ENCODE results near the gene UBE2U.
A peak's percentile ranks its signal among the peaks of the same experiment; 100 is the strongest.
"Not testable (repeated sequence)": the region's sequence is repeated elsewhere in the genome, so short reads cannot be mapped to it uniquely, and the experiment has no call there.

UBE2U gene

GRCh38 chr1:64194168-64195080 lies 9.0 kb upstream of the UBE2U start:
- peak; percentile 55 to 61 for DNase-seq

- DNase-seq = no peak
Observed at GRCh38 chr1:64195081-64195395, 8.4 kb upstream of the UBE2U start.

- no peak for DNase-seq
Observed at GRCh38 chr1:64196074-64196870, 7.2 kb upstream of the UBE2U start.

GRCh38 chr1:64197076-64197475 lies 6.3 kb upstream of the UBE2U start:
- DNase-seq = no peak

GRCh38 chr1:64199154-64199553 lies 4.3 kb upstream of the UBE2U start:
- no peak for DNase-seq

GRCh38 chr1:64200064-64200463 lies 3.4 kb upstream of the UBE2U start:
- no peak for DNase-seq

GRCh38 chr1:64209221-64209620 lies 5.8 kb downstream of the UBE2U start:
- no peak for DNase-seq

- DNase-seq = no peak
Observed at GRCh38 chr1:64212031-64212430, 8.6 kb downstream of the UBE2U start.

- no peak for DNase-seq
Observed at GRCh38 chr1:64215576-64215975, 12.2 kb downstream of the UBE2U start.

GRCh38 chr1:64220241-64220640 lies 16.8 kb downstream of the UBE2U start:
- no peak for DNase-seq

- peak in 1 of 2 experiments; percentile 15 for DNase-seq
Observed at GRCh38 chr1:64223329-64224151, 20.1 kb downstream of the UBE2U start.

- not testable (repeated sequence) for DNase-seq
Observed at GRCh38 chr1:64224236-64224635, 20.8 kb downstream of the UBE2U start.

- DNase-seq = no peak
Observed at GRCh38 chr1:64228167-64228957, 24.9 kb downstream of the UBE2U start.

- no peak for DNase-seq
Observed at GRCh38 chr1:64229307-64229706, 25.9 kb downstream of the UBE2U start.

- DNase-seq = no peak
Observed at GRCh38 chr1:64231153-64231552, 27.7 kb downstream of the UBE2U start.

- no peak for DNase-seq
Observed at GRCh38 chr1:64231654-64232053, 28.2 kb downstream of the UBE2U start.

- DNase-seq = no peak
Observed at GRCh38 chr1:64234714-64235113, 31.3 kb downstream of the UBE2U start.

- no peak for DNase-seq
Observed at GRCh38 chr1:64235181-64235580, 31.8 kb downstream of the UBE2U start.

GRCh38 chr1:64235910-64236309 lies 32.5 kb downstream of the UBE2U start:
- DNase-seq = no peak

GRCh38 chr1:64236541-64236954 lies 33.1 kb downstream of the UBE2U start:
- DNase-seq = no peak

- DNase-seq = not testable (repeated sequence)
Observed at GRCh38 chr1:64239519-64239918, 36.1 kb downstream of the UBE2U start.

GRCh38 chr1:64240206-64240605 lies 36.8 kb downstream of the UBE2U start:
- no peak for DNase-seq

Data from AML-193 (cell line).